LNCaP clone FGC (cell line): Measurements from ENCODE around the gene PNKD.
"Not testable (repeated sequence)": the region's sequence is repeated elsewhere in the genome, so short reads cannot be mapped to it uniquely, and the experiment has no call there.

Experiments
- DNase-seq: peaks from one replicate; pipeline ENCODE4 v3.0.0-alpha.2; 2011; ENCODE audit warnings: low read depth
- H3K4me3 ChIP-seq: 2 replicates; pipeline ENCODE4 v1.5.1; 2011; ENCODE audit warnings: mild to moderate bottlenecking, low read depth, low read length, control low read depth
- CTCF ChIP-seq: IDR thresholded peaks from 2 replicates; pipeline ENCODE4 v1.5.1; 2012; ENCODE audit warnings: mild to moderate bottlenecking; ENCODE audit not compliant: control insufficient read depth, insufficient read depth; ENCODE audit errors: extremely low read depth

The PNKD gene

GRCh38 chr2:218266316-218266979 lies 3.9 kb upstream of the PNKD start:
- no peak for DNase-seq
- H3K4me3 ChIP-seq = no peak overlapping the region
- no peak for TF ChIP-seq CTCF

GRCh38 chr2:218267259-218267658 lies 3.1 kb upstream of the PNKD start:
- no peak overlapping the region for H3K4me3 ChIP-seq
- TF ChIP-seq CTCF = no peak
- DNase-seq = no peak

- DNase-seq = no peak
- H3K4me3 ChIP-seq = peak overlapping the region; percentile 72
- TF ChIP-seq CTCF = no peak
Observed at GRCh38 chr2:218270721-218271486, 585 bp downstream of the PNKD start.

- no peak for TF ChIP-seq CTCF
- peak overlapping the region; percentile 72 for H3K4me3 ChIP-seq
- DNase-seq = no peak
Observed at GRCh38 chr2:218271487-218271797, 1.1 kb downstream of the PNKD start.

- no peak for TF ChIP-seq CTCF
- DNase-seq = no peak
- H3K4me3 ChIP-seq = peak overlapping the region; percentile 72
Observed at GRCh38 chr2:218271865-218272530, 1.7 kb downstream of the PNKD start.

GRCh38 chr2:218272531-218273212 lies 2.4 kb downstream of the PNKD start:
- peak; percentile 83 for DNase-seq
- H3K4me3 ChIP-seq = no peak overlapping the region
- TF ChIP-seq CTCF = peak; percentile 86

- DNase-seq, H3K4me3 ChIP-seq: not testable (repeated sequence)
Observed at GRCh38 chr2:218273214-218273907, 3.0 kb downstream of the PNKD start.
